HepG2 (cell line): ENCODE measurements around the gene SLC39A10. TPM values are rescaled to one million over a fixed set of nuclear protein-coding genes. Genes with fewer than 3 reads are reported as not detected.
"Not testable (repeated sequence)": the region's sequence is repeated elsewhere in the genome, so short reads cannot be mapped to it uniquely, and the experiment has no call there.

Source experiments
- ATAC-seq: fragments of 200-7000 bp; cut with Tn5 transposase; 3 replicates; pipeline ENCODE4 v1.9.1; 2020; ENCODE audit warnings: mild to moderate bottlenecking, moderate library complexity
- BruUV-seq: library from RNA; stranded (reverse); fragments of 400-500 nt; replicated peaks from 2 replicates; lab custom pipeline; 2021; lab: Mats Ljungman, UMichigan
- CTCF ChIA-PET: fragments of 300-600 bp; formaldehyde crosslinking; extraction: SDS; loops from one replicate; lab custom pipeline; 2021; ENCODE audit warnings: low total read pairs, inconsistent platforms, low intra/inter-chr PET ratio; lab: Yijun Ruan, JAX
- POLR2A ChIA-PET: fragments of 350-600 bp; sonication (Branson Sonifier 250); formaldehyde crosslinking; loops from one replicate; lab custom pipeline; 2020; ENCODE audit warnings: antibody characterized with exemption, inconsistent platforms; lab: Yijun Ruan, JAX
- DNase-seq: peaks from one replicate; pipeline ENCODE4 v3.0.0-alpha.2; 2015; ENCODE audit warnings: low spot score
- FAIRE-seq: peaks from 3 replicates; lab custom pipeline; 2011; peaks lifted over from hg19 to GRCh38; lab: Jason Lieb, UNC
- H2AFZ ChIP-seq: one replicate; pipeline ENCODE4 v1.6.1; 2011; ENCODE audit warnings: low read length, inconsistent platforms
- H3K27ac ChIP-seq: fragments of 300-600 bp; 3 replicates; pipeline ENCODE4 v1.8.0; 2011; ENCODE audit warnings: mixed run types, mild to moderate bottlenecking, mixed read lengths, low read length, inconsistent platforms; ENCODE audit not compliant: insufficient read depth; ENCODE audit errors: extremely low read length
- H3K27me3 ChIP-seq, 2 experiments: fragments of 200-600 bp in 1 of 2; 2 replicates in 1 of 2; 3 replicates in 1 of 2; pipeline versions ENCODE4 v1.6.0 to v1.8.0; 2011; ENCODE audit warnings: low read length in 2 of 2, mild to moderate bottlenecking in 2 of 2, moderate library complexity in 2 of 2, inconsistent platforms in 1 of 2; ENCODE audit not compliant: insufficient read depth in 2 of 2, control insufficient read depth in 1 of 2
- H3K36me3 ChIP-seq, 2 experiments: fragments of 200-600 bp in 1 of 2; replicated peaks in 1 of 2; 2 replicates in 1 of 2; 3 replicates in 1 of 2; pipeline versions ENCODE4 v1.5.1 to v1.8.0; 2011; ENCODE audit warnings: low read length in 2 of 2, inconsistent platforms in 1 of 2; ENCODE audit not compliant: insufficient read depth in 2 of 2, control insufficient read depth in 1 of 2
- H3K4me1 ChIP-seq: 2 replicates; pipeline ENCODE4 v1.5.1; 2012; ENCODE audit warnings: low read length, inconsistent platforms; ENCODE audit not compliant: insufficient read depth
- H3K4me2 ChIP-seq: 2 replicates; pipeline ENCODE4 v1.6.0; 2011; ENCODE audit warnings: low read depth, low read length, inconsistent platforms
- H3K4me3 ChIP-seq, 3 experiments: fragments of 200-600 bp in 1 of 3; sonication (generic), shearing (Covaris generic) in 1 of 3; replicated peaks in 1 of 3; 2 replicates each; pipeline ENCODE4 v1.5.1; 2011 to 2016; ENCODE audit warnings: low read length in 3 of 3, inconsistent platforms in 2 of 3, low read depth in 2 of 3, mild to moderate bottlenecking in 2 of 3, control low read depth in 1 of 3, mixed read lengths in 1 of 3; ENCODE audit not compliant: insufficient read depth in 1 of 3
- H3K79me2 ChIP-seq: one replicate; pipeline ENCODE4 v1.6.1; 2011; ENCODE audit warnings: low read length, inconsistent platforms; ENCODE audit not compliant: insufficient read depth
- H3K9ac ChIP-seq: 2 replicates; pipeline ENCODE4 v1.6.0; 2011; ENCODE audit warnings: mild to moderate bottlenecking, low read depth, low read length, inconsistent platforms; ENCODE audit not compliant: insufficient read depth
- H3K9me3 ChIP-seq: 2 replicates; pipeline ENCODE4 v1.5.1; 2012; ENCODE audit warnings: mild to moderate bottlenecking, low read length
- H4K20me1 ChIP-seq: 2 replicates; pipeline ENCODE4 v1.6.0; 2011; ENCODE audit warnings: inconsistent platforms, mild to moderate bottlenecking, low read length, moderate library complexity; ENCODE audit not compliant: insufficient read depth
- ELK4 ChIP-seq: sonication (generic); formaldehyde crosslinking; IDR thresholded peaks from 2 replicates; pipeline ENCODE4 v1.9.0; 2021; ENCODE audit warnings: missing genetic modification reagents, borderline replicate concordance
- HMG20A ChIP-seq: IDR thresholded peaks from 2 replicates; pipeline ENCODE4 v1.6.1; 2016; ENCODE audit warnings: borderline replicate concordance
- MBNL3 ChIP-seq: fragments of 250-450 bp; sonication (Bioruptor Pico); conservative IDR thresholded peaks from 2 replicates; pipeline ENCODE4 v1.8.0; 2022; ENCODE audit warnings: mild to moderate bottlenecking, inconsistent platforms
- MTF2 ChIP-seq: sonication (generic); formaldehyde crosslinking; IDR thresholded peaks from 2 replicates; pipeline ENCODE4 v1.5.0; 2020; ENCODE audit warnings: missing genetic modification reagents, borderline replicate concordance
- NCOA5 ChIP-seq: sonication (generic); formaldehyde crosslinking; IDR thresholded peaks from 2 replicates; pipeline ENCODE4 v1.4.0; 2020; ENCODE audit warnings: missing genetic modification reagents
- PCBP2 ChIP-seq: fragments of 200-400 bp; formaldehyde crosslinking; optimal IDR thresholded peaks from 2 replicates; pipeline ENCODE3; 2018; ENCODE audit warnings: low read length, low read depth; ENCODE audit not compliant: poor library complexity, severe bottlenecking
- PITX1 ChIP-seq: sonication (generic); formaldehyde crosslinking; IDR thresholded peaks from 2 replicates; pipeline ENCODE4 v1.5.1; 2020; ENCODE audit warnings: mild to moderate bottlenecking, missing genetic modification reagents
- STAT5B ChIP-seq: sonication (generic); formaldehyde crosslinking; IDR thresholded peaks from 2 replicates; pipeline ENCODE4 v1.4.0; 2020; ENCODE audit warnings: missing genetic modification reagents
- ZBTB3 ChIP-seq: sonication (generic); formaldehyde crosslinking; IDR thresholded peaks from 2 replicates; pipeline ENCODE4 v1.4.0; 2020; ENCODE audit warnings: low read depth, mild to moderate bottlenecking, moderate library complexity, missing genetic modification reagents, borderline replicate concordance
- ZNF138 ChIP-seq: sonication (generic); formaldehyde crosslinking; IDR thresholded peaks from 2 replicates; pipeline ENCODE4 v1.5.0; 2020; ENCODE audit warnings: mild to moderate bottlenecking, low read depth, missing genetic modification reagents
- ZNF354B ChIP-seq: sonication (generic); formaldehyde crosslinking; IDR thresholded peaks from 2 replicates; pipeline ENCODE4 v1.8.0; 2022; ENCODE audit warnings: mild to moderate bottlenecking, missing genetic modification reagents
- ZNF496 ChIP-seq: sonication (generic); formaldehyde crosslinking; IDR thresholded peaks from 2 replicates; pipeline ENCODE4 v1.8.1; 2023; ENCODE audit warnings: mild to moderate bottlenecking, moderate library complexity, missing genetic modification reagents; ENCODE audit not compliant: insufficient replicate concordance
- WGBS: methylation state at CpG from one replicate; pipeline ENCODE4 v1.1.6; 2017; ENCODE audit warnings: low lambda C conversion rate; 5-methylcytosine and 5-hydroxymethylcytosine counted together
- in situ Hi-C: cut with HindIII; loops from 2 replicates; pipeline ENCODE4 v1.10.0; 2017; ENCODE audit warnings: low pct_unique_long_range_greater_than_20kb; ENCODE audit not compliant: extremely low pct_ligation_motif_present
- intact Hi-C: fragments of 100-400 bp; cut with micrococcal nuclease; formaldehyde crosslinking; loops from one replicate; pipeline ENCODE4 v1.10.0; 2022; ENCODE audit not compliant: unreplicated experiment
- polyA plus RNA-seq, 8 experiments: library from polyadenylated mRNA; depleted of rRNA in 3 of 8; stranded (reverse) in 7 of 8; unstranded in 1 of 8; fragments of >200 nt; fragmentation: Illumina TruSeq in 4 of 8; extraction: Trizol in 4 of 8; gene quantifications; 2 replicates each; pipeline versions ENCODE4 v1.2.1 to v1.2.3, GENCODE V29; 2011 to 2016; ENCODE audit warnings: low read depth in 4 of 8, missing spikeins in 1 of 8, mixed read lengths in 1 of 8; ENCODE audit not compliant: insufficient read depth in 1 of 8
- total RNA-seq, 5 experiments: library from RNA; depleted of rRNA; stranded (reverse); fragments of >200 nt; fragmentation: Illumina TruSeq; extraction: Trizol; gene quantifications; 2 replicates each; pipeline ENCODE4 v1.2.3, GENCODE V29; 2016; ENCODE audit warnings: low read depth in 1 of 5
- TF ChIP-seq, protein P1 (sequence below): sonication (generic); formaldehyde crosslinking; IDR thresholded peaks from 2 replicates; pipeline ENCODE4 v1.4.0; 2020; ENCODE audit warnings: mild to moderate bottlenecking, missing genetic modification reagents, borderline replicate concordance
- TF ChIP-seq, protein P2 (sequence below): sonication (generic); formaldehyde crosslinking; IDR thresholded peaks from 2 replicates; pipeline ENCODE4 v1.4.0; 2020; ENCODE audit warnings: missing genetic modification reagents

The SLC39A10 gene
- total and polyA plus RNA-seq, 2 of the 13 experiments (the other 11 are each of a cell fraction or from before 2014, with no cell fraction given), result 13.2 to 21.0 TPM

GRCh38 chr2:195692531-195692930 lies 35.5 kb downstream of the SLC39A10 start:
- H4K20me1 ChIP-seq, H3K27ac ChIP-seq, H2AFZ ChIP-seq, CTCF ChIA-PET, H3K9me3 ChIP-seq, H3K27me3 ChIP-seq, in situ Hi-C loops, H3K9ac ChIP-seq, H3K36me3 ChIP-seq, ATAC-seq, POLR2A ChIA-PET, intact Hi-C loops, BruUV-seq, DNase-seq, H3K4me1 ChIP-seq, H3K79me2 ChIP-seq, FAIRE-seq, H3K4me2 ChIP-seq, H3K4me3 ChIP-seq: not testable (repeated sequence)
- WGBS, result 97% methylated on average over 3 of the region's 3 CpGs

- H3K9me3 ChIP-seq, result no peaks in the 10 kb centered on the region
- BruUV-seq, result no TSS peak
- in situ Hi-C loops, result no loop called here
- POLR2A ChIA-PET, result no interaction called here
- DNase-seq, result no peak
- H3K4me1 ChIP-seq, result no peaks in the 10 kb centered on the region
- intact Hi-C loops, result no loop called here
- no peak for TF ChIP-seq ZNF354B
- TF ChIP-seq MTF2 (CRISPR knock-in tag), result no peak
- no peak for TF ChIP-seq ELK4
- no peak for TF ChIP-seq ZNF496 (CRISPR knock-in tag)
- TF ChIP-seq ZNF138, result no peak
- TF ChIP-seq MBNL3 (CRISPR knock-in tag), result no peak
- no peak for TF ChIP-seq ZBTB3
- TF ChIP-seq NCOA5 (CRISPR knock-in tag), result no peak
- no peak for TF ChIP-seq PITX1
- TF ChIP-seq, protein P1, sequence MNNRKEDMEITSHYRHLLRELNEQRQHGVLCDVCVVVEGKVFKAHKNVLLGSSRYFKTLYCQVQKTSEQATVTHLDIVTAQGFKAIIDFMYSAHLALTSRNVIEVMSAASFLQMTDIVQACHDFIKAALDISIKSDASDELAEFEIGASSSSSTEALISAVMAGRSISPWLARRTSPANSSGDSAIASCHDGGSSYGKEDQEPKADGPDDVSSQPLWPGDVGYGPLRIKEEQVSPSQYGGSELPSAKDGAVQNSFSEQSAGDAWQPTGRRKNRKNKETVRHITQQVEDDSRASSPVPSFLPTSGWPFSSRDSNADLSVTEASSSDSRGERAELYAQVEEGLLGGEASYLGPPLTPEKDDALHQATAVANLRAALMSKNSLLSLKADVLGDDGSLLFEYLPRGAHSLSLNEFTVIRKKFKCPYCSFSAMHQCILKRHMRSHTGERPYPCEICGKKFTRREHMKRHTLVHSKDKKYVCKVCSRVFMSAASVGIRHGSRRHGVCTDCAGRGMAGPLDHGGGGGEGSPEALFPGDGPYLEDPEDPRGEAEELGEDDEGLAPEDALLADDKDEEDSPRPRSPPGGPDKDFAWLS (CRISPR knock-in tag), result no peak
- TF ChIP-seq STAT5B, result no peak
- no peak for TF ChIP-seq HMG20A (CRISPR knock-in tag)
- no peak for TF ChIP-seq PCBP2
- TF ChIP-seq, protein P2, sequence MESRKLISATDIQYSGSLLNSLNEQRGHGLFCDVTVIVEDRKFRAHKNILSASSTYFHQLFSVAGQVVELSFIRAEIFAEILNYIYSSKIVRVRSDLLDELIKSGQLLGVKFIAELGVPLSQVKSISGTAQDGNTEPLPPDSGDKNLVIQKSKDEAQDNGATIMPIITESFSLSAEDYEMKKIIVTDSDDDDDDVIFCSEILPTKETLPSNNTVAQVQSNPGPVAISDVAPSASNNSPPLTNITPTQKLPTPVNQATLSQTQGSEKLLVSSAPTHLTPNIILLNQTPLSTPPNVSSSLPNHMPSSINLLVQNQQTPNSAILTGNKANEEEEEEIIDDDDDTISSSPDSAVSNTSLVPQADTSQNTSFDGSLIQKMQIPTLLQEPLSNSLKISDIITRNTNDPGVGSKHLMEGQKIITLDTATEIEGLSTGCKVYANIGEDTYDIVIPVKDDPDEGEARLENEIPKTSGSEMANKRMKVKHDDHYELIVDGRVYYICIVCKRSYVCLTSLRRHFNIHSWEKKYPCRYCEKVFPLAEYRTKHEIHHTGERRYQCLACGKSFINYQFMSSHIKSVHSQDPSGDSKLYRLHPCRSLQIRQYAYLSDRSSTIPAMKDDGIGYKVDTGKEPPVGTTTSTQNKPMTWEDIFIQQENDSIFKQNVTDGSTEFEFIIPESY, result no peak
- no peaks in the 10 kb centered on the region for H3K27me3 ChIP-seq
- H4K20me1 ChIP-seq, result no peaks in the 10 kb centered on the region
- WGBS, result 96% methylated on average over 7 of the region's 7 CpGs
- no peak for FAIRE-seq
- ATAC-seq, result no peak
- H2AFZ ChIP-seq, result no peak overlapping the region
- no peak overlapping the region for H3K4me2 ChIP-seq
- H3K4me3 ChIP-seq, result no peak overlapping the region
- no peak overlapping the region for H3K9ac ChIP-seq
- H3K27ac ChIP-seq, result no peak overlapping the region
- H3K36me3 ChIP-seq, result no peaks in the 10 kb centered on the region
- no peaks in the 10 kb centered on the region for H3K79me2 ChIP-seq
- CTCF ChIA-PET, result no interaction called here
Measured at GRCh38 chr2:195694553-195694952, 37.5 kb downstream of the SLC39A10 start.
